ENCODE data around the gene IFNB1. TPM values are rescaled to one million over a fixed set of nuclear protein-coding genes. Genes with fewer than 3 reads are reported as not detected.

The IFNB1 gene
- total RNA-seq, 1 donor from 2014 or later: not detected

- Mint-ChIP-seq H3K36me3 (ENCODE audit: low read depth) (peaks cover under 1% of the 10 kb centered on the region), H3K27me3 (ENCODE audit: low read depth) (no peaks in the 10 kb centered on the region), H3K27ac (ENCODE audit: unreplicated experiment) (no peak overlapping the region), H3K4me1 (no peaks in the 10 kb centered on the region), H3K4me3 (no peak overlapping the region), H3K9me3 (no peaks in the 10 kb centered on the region)
- no peak for DNase-seq (ENCODE audit: low read depth, low spot score)
- TF ChIP-seq CTCF (conservative IDR thresholded peaks at IDR 0.05): no peak
Observed at GRCh38 chr9:21027295-21027694, 50.4 kb downstream of the IFNB1 start.

Other genes starting within 250 kb of the IFNB1 start
- 0.72 and 0.75 TPM in 2 replicates for gene HACD4, start 46.3 kb downstream of the IFNB1 start, total RNA-seq
- gene IFNW1, start 63.9 kb upstream of the IFNB1 start, total RNA-seq: not detected in 2 replicates
- gene IFNA21, start 88.7 kb upstream of the IFNB1 start, total RNA-seq: not detected in 2 replicates
- not detected in 2 replicates for gene IFNA4, start 109.6 kb upstream of the IFNB1 start, total RNA-seq
- not detected in 2 replicates for gene IFNA7, start 124.3 kb upstream of the IFNB1 start, total RNA-seq
- gene IFNA10, start 129.2 kb upstream of the IFNB1 start, total RNA-seq: not detected in 2 replicates
- gene IFNA16, start 139.4 kb upstream of the IFNB1 start, total RNA-seq: not detected in 2 replicates
- gene IFNA17, start 150.3 kb upstream of the IFNB1 start, total RNA-seq: not detected in 2 replicates
- gene IFNA14, start 162.1 kb upstream of the IFNB1 start, total RNA-seq: not detected in 2 replicates
- not detected in 2 replicates for gene IFNA5, start 227.4 kb upstream of the IFNB1 start, total RNA-seq